ENCODE results near the gene DIPK1B.

DIPK1B gene

GRCh38 chr9:136723362-136723976, 11.1 kb downstream of the DIPK1B start (continued):
- TF ChIP-seq TSHZ1 (tag by site-specific recombination; IDR thresholded peaks at IDR 0.05; ENCODE audit: borderline replicate concordance) (no peak), MZF1 (tag by site-specific recombination; IDR thresholded peaks at IDR 0.05; ENCODE audit: borderline replicate concordance) (0 out of 2 replicates have a peak, but pooled peaks have one; percentile 11), YY1 (tag by site-specific recombination; IDR thresholded peaks at IDR 0.05) (0 out of 2 replicates have a peak, but pooled peaks have one; percentile 35), ZNF600 (tag by site-specific recombination; IDR thresholded peaks at IDR 0.05) (0 out of 2 replicates have a peak, but pooled peaks have one; percentile 56), GLIS1 (tag by site-specific recombination; IDR thresholded peaks at IDR 0.05) (no peak), SCRT2 (tag by site-specific recombination; IDR thresholded peaks at IDR 0.05) (peak; percentile 69), ZNF19 (tag by site-specific recombination; IDR thresholded peaks at IDR 0.05; ENCODE audit: low read depth) (no peak)

GRCh38 chr9:136723989-136724388, 11.6 kb downstream of the DIPK1B start:
- H3K4me1 ChIP-seq (ENCODE audit: control insufficient read depth, insufficient read depth, low read length): no peaks in the 10 kb centered on the region; the same call in 1 of the 2 replicates
- TF ChIP-seq SCRT1 (tag by site-specific recombination; IDR thresholded peaks at IDR 0.05; ENCODE audit: borderline replicate concordance): no peak
- TF ChIP-seq ZSCAN4 (tag by site-specific recombination; IDR thresholded peaks at IDR 0.05): no peak
- no peak for TF ChIP-seq ZNF518A (tag by site-specific recombination; conservative IDR thresholded peaks at IDR 0.05; ENCODE audit: low read depth)
- no peak for TF ChIP-seq ZNF426 (tag by site-specific recombination; IDR thresholded peaks at IDR 0.05)
- no peak for TF ChIP-seq REST (tag by site-specific recombination; IDR thresholded peaks at IDR 0.05)
- no peaks in the 10 kb centered on the region for H3K9me3 ChIP-seq (ENCODE audit: control insufficient read depth, insufficient read depth, low read depth, low read length)
- H3K27ac ChIP-seq (ENCODE audit: extremely low read depth, low read depth, low read length): no peak overlapping the region
- POLR2A ChIA-PET: interaction anchor here (3.8 kb wide), 1 partner anchor 10 kb away, joined by 25 read pairs; the partner anchor contains the start of gene DIPK1B
- peaks cover 0 to 64% of the 10 kb centered on the region in 2 experiments; a peak in 2 of 3 replicates for H3K36me3 ChIP-seq (ENCODE audit: control insufficient read depth in 2 of 2, insufficient read depth in 1 of 2, low read length in 2 of 2)
- CTCF ChIA-PET: interaction anchor here (0.6 to 0.9 kb wide), 2 partner anchors 10 to 54 kb away, joined by 4 read pairs; no protein-coding TSS in a partner anchor
- H3K4me3 ChIP-seq (ENCODE audit: low read depth, low read length): no peak overlapping the region

All from HEK293 (cell line).